ENCODE measurements around the gene F10. TPM values are rescaled to one million over a fixed set of nuclear protein-coding genes. Genes with fewer than 3 reads are reported as not detected.

F10 gene
- total and polyA plus RNA-seq, 2 of the 13 experiments (the other 11 are each of a cell fraction or from before 2014, with no cell fraction given) = 58.4 to 237 TPM

- TF ChIP-seq, protein P1, sequence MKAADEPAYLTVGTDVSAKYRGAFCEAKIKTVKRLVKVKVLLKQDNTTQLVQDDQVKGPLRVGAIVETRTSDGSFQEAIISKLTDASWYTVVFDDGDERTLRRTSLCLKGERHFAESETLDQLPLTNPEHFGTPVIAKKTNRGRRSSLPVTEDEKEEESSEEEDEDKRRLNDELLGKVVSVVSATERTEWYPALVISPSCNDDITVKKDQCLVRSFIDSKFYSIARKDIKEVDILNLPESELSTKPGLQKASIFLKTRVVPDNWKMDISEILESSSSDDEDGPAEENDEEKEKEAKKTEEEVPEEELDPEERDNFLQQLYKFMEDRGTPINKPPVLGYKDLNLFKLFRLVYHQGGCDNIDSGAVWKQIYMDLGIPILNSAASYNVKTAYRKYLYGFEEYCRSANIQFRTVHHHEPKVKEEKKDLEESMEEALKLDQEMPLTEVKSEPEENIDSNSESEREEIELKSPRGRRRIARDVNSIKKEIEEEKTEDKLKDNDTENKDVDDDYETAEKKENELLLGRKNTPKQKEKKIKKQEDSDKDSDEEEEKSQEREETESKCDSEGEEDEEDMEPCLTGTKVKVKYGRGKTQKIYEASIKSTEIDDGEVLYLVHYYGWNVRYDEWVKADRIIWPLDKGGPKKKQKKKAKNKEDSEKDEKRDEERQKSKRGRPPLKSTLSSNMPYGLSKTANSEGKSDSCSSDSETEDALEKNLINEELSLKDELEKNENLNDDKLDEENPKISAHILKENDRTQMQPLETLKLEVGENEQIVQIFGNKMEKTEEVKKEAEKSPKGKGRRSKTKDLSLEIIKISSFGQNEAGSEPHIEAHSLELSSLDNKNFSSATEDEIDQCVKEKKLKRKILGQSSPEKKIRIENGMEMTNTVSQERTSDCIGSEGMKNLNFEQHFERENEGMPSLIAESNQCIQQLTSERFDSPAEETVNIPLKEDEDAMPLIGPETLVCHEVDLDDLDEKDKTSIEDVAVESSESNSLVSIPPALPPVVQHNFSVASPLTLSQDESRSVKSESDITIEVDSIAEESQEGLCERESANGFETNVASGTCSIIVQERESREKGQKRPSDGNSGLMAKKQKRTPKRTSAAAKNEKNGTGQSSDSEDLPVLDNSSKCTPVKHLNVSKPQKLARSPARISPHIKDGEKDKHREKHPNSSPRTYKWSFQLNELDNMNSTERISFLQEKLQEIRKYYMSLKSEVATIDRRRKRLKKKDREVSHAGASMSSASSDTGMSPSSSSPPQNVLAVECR (CRISPR knock-in tag; IDR thresholded peaks at IDR 0.05; ENCODE audit: borderline replicate concordance) = peak; percentile 72; the same call in 1 of the 2 replicates
- TF ChIP-seq THAP9 (CRISPR knock-in tag; IDR thresholded peaks at IDR 0.05; ENCODE audit: borderline replicate concordance) (peak; percentile 52; the same call in 1 of the 2 replicates), CCDC6 (CRISPR knock-in tag; IDR thresholded peaks at IDR 0.05) (peak; percentile 88), ZNF746 (CRISPR knock-in tag; IDR thresholded peaks at IDR 0.05) (peak; percentile 83; the same call in 1 of the 2 replicates), GABPB1 (CRISPR knock-in tag; IDR thresholded peaks at IDR 0.05) (peak; percentile 82), AFF4 (CRISPR knock-in tag; IDR thresholded peaks at IDR 0.05) (no peak), JDP2 (CRISPR knock-in tag; IDR thresholded peaks at IDR 0.05; ENCODE audit: borderline replicate concordance) (no peak), ZNF33B (CRISPR knock-in tag; IDR thresholded peaks at IDR 0.05) (peak; percentile 52; the same call in 1 of the 2 replicates), PRPF4 (IDR thresholded peaks at IDR 0.05; ENCODE audit: low read depth, low read length, poor library complexity, severe bottlenecking) (no peak), ZNF180 (CRISPR knock-in tag; IDR thresholded peaks at IDR 0.05; ENCODE audit: borderline replicate concordance, low read depth) (no peak), MTF2 (CRISPR knock-in tag; IDR thresholded peaks at IDR 0.05; ENCODE audit: borderline replicate concordance) (no peak)
- TF ChIP-seq, protein P2, sequence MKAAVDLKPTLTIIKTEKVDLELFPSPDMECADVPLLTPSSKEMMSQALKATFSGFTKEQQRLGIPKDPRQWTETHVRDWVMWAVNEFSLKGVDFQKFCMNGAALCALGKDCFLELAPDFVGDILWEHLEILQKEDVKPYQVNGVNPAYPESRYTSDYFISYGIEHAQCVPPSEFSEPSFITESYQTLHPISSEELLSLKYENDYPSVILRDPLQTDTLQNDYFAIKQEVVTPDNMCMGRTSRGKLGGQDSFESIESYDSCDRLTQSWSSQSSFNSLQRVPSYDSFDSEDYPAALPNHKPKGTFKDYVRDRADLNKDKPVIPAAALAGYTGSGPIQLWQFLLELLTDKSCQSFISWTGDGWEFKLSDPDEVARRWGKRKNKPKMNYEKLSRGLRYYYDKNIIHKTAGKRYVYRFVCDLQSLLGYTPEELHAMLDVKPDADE (CRISPR knock-in tag; IDR thresholded peaks at IDR 0.05) = no peak
Measured at GRCh38 chr13:113138792-113139551, 16.4 kb downstream of the F10 start (continued).
